H1 (cell line): Measurements from ENCODE around the gene ATP6V0E2. TPM values are rescaled to one million over a fixed set of nuclear protein-coding genes. Genes with fewer than 3 reads are reported as not detected.

Source experiments
- CTCF ChIA-PET: fragments of 300-600 bp; sonication (Branson Sonifier 250); formaldehyde crosslinking; loops from one replicate; lab custom pipeline; 2021; ENCODE audit not compliant: partially characterized antibody; lab: Charles Lee
- POLR2A ChIA-PET: fragments of 300-600 bp; sonication (Branson Sonifier 250); formaldehyde crosslinking; loops from one replicate; lab custom pipeline; 2021; ENCODE audit warnings: inconsistent platforms; ENCODE audit not compliant: partially characterized antibody; lab: Charles Lee
- DNase-seq, 2 experiments: peaks; one replicate each; pipeline versions ENCODE4 v3.0.0 to v3.0.0-alpha.2; 2010 to 2022; ENCODE audit warnings: low spot score in 2 of 2, low read depth in 1 of 2, mixed read lengths in 1 of 2
- FAIRE-seq: peaks from 2 replicates; lab custom pipeline; 2011; peaks lifted over from hg19 to GRCh38; lab: Jason Lieb, UNC
- H2AFZ ChIP-seq: 2 replicates; pipeline ENCODE4 v1.8.1; 2012; ENCODE audit warnings: low read length, inconsistent platforms
- H2AK5ac ChIP-seq: 2 replicates; pipeline ENCODE4 v1.6.1; 2013; ENCODE audit warnings: low read depth, low read length
- H2BK120ac ChIP-seq: replicated peaks from 2 replicates; pipeline ENCODE3; 2013; ENCODE audit warnings: low read depth, low read length, inconsistent platforms
- H2BK12ac ChIP-seq: 2 replicates; pipeline ENCODE4 v1.6.1; 2013; ENCODE audit warnings: low read depth, low read length
- H2BK15ac ChIP-seq: 2 replicates; pipeline ENCODE4 v1.6.1; 2013; ENCODE audit warnings: low read length
- H2BK20ac ChIP-seq: 2 replicates; pipeline ENCODE4 v1.6.1; 2013; ENCODE audit warnings: low read length
- H2BK5ac ChIP-seq: 2 replicates; pipeline ENCODE4 v1.6.1; 2013; ENCODE audit warnings: low read depth, low read length
- H3K14ac ChIP-seq: 2 replicates; pipeline ENCODE4 v1.6.1; 2013; ENCODE audit warnings: inconsistent platforms; ENCODE audit not compliant: insufficient read length
- H3K18ac ChIP-seq: 2 replicates; pipeline ENCODE4 v1.6.1; 2013; ENCODE audit warnings: low read length; ENCODE audit errors: extremely low read depth
- H3K23ac ChIP-seq: 2 replicates; pipeline ENCODE4 v1.6.1; 2013; ENCODE audit warnings: inconsistent platforms; ENCODE audit not compliant: insufficient read length
- H3K23me2 ChIP-seq: 2 replicates; pipeline ENCODE4 v1.6.1; 2013; ENCODE audit warnings: low read depth, low read length
- H3K27ac ChIP-seq: 2 replicates; pipeline ENCODE4 v1.6.1; 2011; ENCODE audit warnings: low read depth, low read length, inconsistent platforms
- H3K27me3 ChIP-seq, 4 experiments: replicated peaks in 1 of 4; 1 replicate in 1 of 4; 2 replicates in 3 of 4; pipeline versions ENCODE4 v1.6.1 to v1.8.1; 2011 to 2013; ENCODE audit warnings: low read length in 3 of 4, mild to moderate bottlenecking in 3 of 4, inconsistent platforms in 2 of 4, mixed read lengths in 2 of 4, moderate library complexity in 1 of 4; ENCODE audit not compliant: control insufficient read depth in 3 of 4, insufficient read depth in 3 of 4; ENCODE audit errors: extremely low read depth in 1 of 4
- H3K36me3 ChIP-seq, 4 experiments: 2 replicates each; pipeline versions ENCODE4 v1.6.1 to v1.8.1; 2011 to 2013; ENCODE audit warnings: mild to moderate bottlenecking in 4 of 4, low read length in 3 of 4, moderate library complexity in 2 of 4, control low read depth in 1 of 4, inconsistent platforms in 1 of 4; ENCODE audit not compliant: insufficient read depth in 4 of 4, control insufficient read depth in 2 of 4
- H3K4ac ChIP-seq: replicated peaks from 2 replicates; pipeline ENCODE3; 2013; ENCODE audit warnings: low read length, low read depth, mixed read lengths, inconsistent platforms; ENCODE audit not compliant: insufficient read length
- H3K4me1 ChIP-seq, 4 experiments: replicated peaks in 1 of 4; 1 replicate in 1 of 4; 2 replicates in 3 of 4; pipeline versions ENCODE4 v1.6.1 to v1.8.1; 2011 to 2013; ENCODE audit warnings: low read length in 3 of 4, inconsistent platforms in 2 of 4, mixed read lengths in 1 of 4; ENCODE audit not compliant: insufficient read depth in 4 of 4, control insufficient read depth in 3 of 4
- H3K4me2 ChIP-seq, 2 experiments: 2 replicates each; pipeline versions ENCODE4 v1.6.1 to v1.8.1; 2011 to 2013; ENCODE audit warnings: low read depth in 2 of 2, low read length in 2 of 2, control low read depth in 1 of 2, inconsistent platforms in 1 of 2, mild to moderate bottlenecking in 1 of 2; ENCODE audit not compliant: insufficient read depth in 1 of 2
- H3K4me3 ChIP-seq, 4 experiments: fragments of 200-600, 300-600 bp in 1 of 4; sonication (generic), shearing (Covaris generic), sonication (Bioruptor Twin) in 1 of 4; 2 replicates each; pipeline versions ENCODE4 v1.5.1 to v1.8.1; 2011 to 2016; ENCODE audit warnings: low read length in 4 of 4, low read depth in 3 of 4, control low read depth in 2 of 4, inconsistent platforms in 2 of 4, mild to moderate bottlenecking in 2 of 4, mixed read lengths in 1 of 4, moderate library complexity in 1 of 4; ENCODE audit not compliant: insufficient read depth in 2 of 4; ENCODE audit errors: extremely low read depth in 1 of 4
- H3K56ac ChIP-seq: replicated peaks from 2 replicates; pipeline ENCODE3; 2013; ENCODE audit warnings: low read depth, mild to moderate bottlenecking, mixed read lengths, low read length, inconsistent platforms; ENCODE audit not compliant: insufficient read length
- H3K79me1 ChIP-seq: 2 replicates; pipeline ENCODE4 v1.6.1; 2013; ENCODE audit warnings: low read depth, low read length, control low read depth
- H3K79me2 ChIP-seq, 2 experiments: 2 replicates each; pipeline versions ENCODE4 v1.6.1 to v1.8.1; 2012 to 2013; ENCODE audit warnings: low read length in 2 of 2, mild to moderate bottlenecking in 2 of 2, inconsistent platforms in 1 of 2; ENCODE audit not compliant: insufficient read depth in 2 of 2, control insufficient read depth in 1 of 2
- H3K9ac ChIP-seq, 4 experiments: replicated peaks in 1 of 4; 1 replicate in 1 of 4; 2 replicates in 3 of 4; pipeline versions ENCODE4 v1.6.1 to v1.8.1; 2011 to 2013; ENCODE audit warnings: low read depth in 3 of 4, low read length in 3 of 4, control low read depth in 2 of 4, mild to moderate bottlenecking in 2 of 4, moderate library complexity in 2 of 4, inconsistent platforms in 1 of 4; ENCODE audit errors: extremely low read depth in 1 of 4
- H3K9me3 ChIP-seq, 2 experiments: 2 replicates each; pipeline versions ENCODE4 v1.6.1 to v1.8.1; 2012 to 2013; ENCODE audit warnings: mild to moderate bottlenecking in 2 of 2, moderate library complexity in 2 of 2, control low read depth in 1 of 2, inconsistent platforms in 1 of 2, low read depth in 1 of 2, low read length in 1 of 2, mixed read lengths in 1 of 2; ENCODE audit not compliant: insufficient read depth in 2 of 2
- H4K20me1 ChIP-seq, 2 experiments: replicated peaks in 1 of 2; 2 replicates each; pipeline versions ENCODE3 to v1.8.1; 2011 to 2013; ENCODE audit warnings: inconsistent platforms in 2 of 2, low read length in 2 of 2, mild to moderate bottlenecking in 1 of 2; ENCODE audit not compliant: insufficient read depth in 2 of 2, control insufficient read depth in 1 of 2
- H4K5ac ChIP-seq: 2 replicates; pipeline ENCODE4 v1.6.1; 2013; ENCODE audit warnings: low read length, low read depth, mixed read lengths, inconsistent platforms; ENCODE audit not compliant: insufficient read length
- H4K8ac ChIP-seq: 2 replicates; pipeline ENCODE4 v1.8.0; 2013; ENCODE audit warnings: mild to moderate bottlenecking, moderate library complexity, low read length, inconsistent platforms; ENCODE audit not compliant: insufficient read depth; ENCODE audit errors: extremely low read depth
- H4K91ac ChIP-seq: replicated peaks from 2 replicates; pipeline ENCODE3; 2013; ENCODE audit warnings: low read length, mixed read lengths, inconsistent platforms; ENCODE audit not compliant: insufficient read length
- SRF ChIP-seq: IDR thresholded peaks from 2 replicates; pipeline ENCODE4 v1.6.1; 2011; ENCODE audit warnings: mild to moderate bottlenecking, low read depth, low read length, moderate library complexity
- WGBS, 2 experiments: shearing (Covaris generic) in 1 of 2; methylation state at CpG; one replicate each; pipeline versions ENCODE4 v1.1.6 to v1.1.7; 2013 to 2015; ENCODE audit warnings: low lambda C conversion rate in 2 of 2, mixed read lengths in 2 of 2, inconsistent platforms in 1 of 2, low coverage in 1 of 2, missing lambda C conversion rate in 1 of 2; ENCODE audit not compliant: insufficient replicate concordance in 2 of 2, insufficient coverage in 1 of 2, insufficient read length in 1 of 2; ENCODE audit errors: extremely low coverage in 1 of 2, missing lambda C conversion rate in 1 of 2; 5-methylcytosine and 5-hydroxymethylcytosine counted together
- polyA plus RNA-seq, 7 experiments: library from polyadenylated mRNA; depleted of rRNA in 3 of 7; stranded (reverse) in 5 of 7; unstranded in 2 of 7; fragments of >200 nt in 5 of 7; fragments of 200-250 nt in 2 of 7; gene quantifications; 1 replicate in 5 of 7; 2 replicates in 1 of 7; 4 replicates in 1 of 7; pipeline versions ENCODE4 v1.2.1 to v1.2.3, GENCODE V29; 2011 to 2013; ENCODE audit warnings: missing spikeins in 2 of 7, mixed read lengths in 2 of 7
- total RNA-seq: library from RNA; stranded (reverse); fragmentation: NEBNext Ultra II Directional; extraction: Animal tissue kit (Norgen Biotek cat#: 25700); gene quantifications from 2 replicates; pipeline ENCODE4 v1.2.1, GENCODE V29; 2021

The ATP6V0E2 gene
- total and polyA plus RNA-seq, 2 of the 8 experiments (the other 6 are each of a cell fraction or from before 2014, with no cell fraction given): 26.1 to 47.9 TPM

- Histone ChIP-seq H3K27ac (no peak overlapping the region), H2BK12ac (no peak overlapping the region), H2BK120ac (no peak overlapping the region), H3K9ac (no peak overlapping the region), H3K4me3 (no peak overlapping the region), H3K36me3 (peaks cover 0 to 3% (median 0%) of the 10 kb centered on the region in 4 experiments; a peak in 2 of 8 replicates), H3K79me2 (no peaks in the 10 kb centered on the region), H4K8ac (peak overlapping the region; percentile 45; the same call in 1 of the 2 replicates), H4K20me1 (no peaks in the 10 kb centered on the region), H3K4ac (no peak overlapping the region), H4K91ac (no peak overlapping the region), H3K27me3 (peaks cover 0 to 6% (median 1%) of the 10 kb centered on the region in 4 experiments; a peak in 2 of 7 replicates), H3K14ac (no peak overlapping the region), H3K9me3 (no peaks in the 10 kb centered on the region), H3K4me1 (peaks cover 0 to 7% (median 4%) of the 10 kb centered on the region in 4 experiments; a peak in 4 of 7 replicates), H2BK20ac (no peak overlapping the region), H3K79me1 (no peaks in the 10 kb centered on the region), H2BK5ac (no peak overlapping the region), H3K18ac (no peak overlapping the region), H2BK15ac (no peak overlapping the region), H2AK5ac (no peak overlapping the region), H3K56ac (no peak overlapping the region), H3K23me2 (peaks cover 7% of the 10 kb centered on the region; the same call in 1 of the 2 replicates), H3K23ac (no peak overlapping the region), H4K5ac (no peak overlapping the region), H3K4me2 (no peak overlapping the region), H2AFZ (no peak overlapping the region)
- FAIRE-seq: no peak
- CTCF ChIA-PET: interaction anchor here (1.2 to 5.5 kb wide), 7 partner anchors 8 to 72 kb away, joined by 3 to 60 read pairs (median 5); no protein-coding TSS in a partner anchor
- no peak for TF ChIP-seq SRF
- DNase-seq: no peak
- 83% methylated on average over 7 of the region's 7 CpGs; no CpG with 5 or more reads in 1 of the 2 experiments for WGBS, 2 experiments
- POLR2A ChIA-PET: no interaction called here
These were observed 5.0 kb upstream of the ATP6V0E2 start for GRCh38 chr7:149868623-149869290.
